ENCODE measurements around the gene RORB.

The RORB gene

GRCh38 chr9:74496819-74497747, at the start of gene RORB:
TSS of gene RORB (plus strand) at chr9:74497335. CDS start at chr9:74497977, 642 bp downstream.
- ChIA-PET POLR2A (no interaction called here), CTCF (no interaction called here)
- DNase-seq (ENCODE audit: extremely low spot score): peak; percentile 71
- TF ChIP-seq CTCF (IDR thresholded peaks at IDR 0.05; ENCODE audit: control extremely low read depth, extremely low read depth, low read depth, missing control alignments): no peak

- DNase-seq (ENCODE audit: extremely low spot score): no peak
- TF ChIP-seq CTCF (IDR thresholded peaks at IDR 0.05; ENCODE audit: control extremely low read depth, extremely low read depth, low read depth, missing control alignments): no peak
- CTCF ChIA-PET: no interaction called here
These were observed 49.5 kb upstream of the RORB start for GRCh38 chr9:74447451-74448193.

GRCh38 chr9:74449060-74449459, 48.1 kb upstream of the RORB start:
- ChIA-PET POLR2A (no interaction called here), CTCF (interaction anchor here (1.1 to 1.9 kb wide), 2 partner anchors 8 to 24 kb away, joined by 3 to 5 read pairs; no protein-coding TSS in a partner anchor)
- DNase-seq (ENCODE audit: extremely low spot score): no peak
- TF ChIP-seq CTCF (IDR thresholded peaks at IDR 0.05; ENCODE audit: control extremely low read depth, extremely low read depth, low read depth, missing control alignments): no peak

More at GRCh38 chr9:74447451-74448193, 49.5 kb upstream of the RORB start:
- POLR2A ChIA-PET: no interaction called here

GRCh38 chr9:74458832-74459231, 38.3 kb upstream of the RORB start:
- no peak for DNase-seq (ENCODE audit: extremely low spot score)
- ChIA-PET CTCF (no interaction called here), POLR2A (no interaction called here)
- TF ChIP-seq CTCF (IDR thresholded peaks at IDR 0.05; ENCODE audit: control extremely low read depth, extremely low read depth, low read depth, missing control alignments): no peak

GRCh38 chr9:74463825-74464224, 33.3 kb upstream of the RORB start:
- no peak for TF ChIP-seq CTCF (IDR thresholded peaks at IDR 0.05; ENCODE audit: control extremely low read depth, extremely low read depth, low read depth, missing control alignments)
- no peak for DNase-seq (ENCODE audit: extremely low spot score)
- CTCF ChIA-PET: no interaction called here
- POLR2A ChIA-PET: no interaction called here

GRCh38 chr9:74478606-74479005, 18.5 kb upstream of the RORB start:
- no peak for DNase-seq (ENCODE audit: extremely low spot score)
- TF ChIP-seq CTCF (IDR thresholded peaks at IDR 0.05; ENCODE audit: control extremely low read depth, extremely low read depth, low read depth, missing control alignments): no peak
- ChIA-PET POLR2A (no interaction called here), CTCF (no interaction called here)
